CD14-positive monocyte (primary cell): ENCODE data around the gene ACHE. TPM values are rescaled to one million over a fixed set of nuclear protein-coding genes. Genes with fewer than 3 reads are reported as not detected.
A peak's percentile ranks its signal among the peaks of the same experiment; 100 is the strongest.

Experiments used
- DNase-seq, 3 donors: peaks; one replicate each; pipeline ENCODE4 v3.0.0-alpha.2; 2011 to 2022
- H2AFZ ChIP-seq: 2 replicates; pipeline ENCODE4 v1.6.0; 2012; ENCODE audit warnings: mild to moderate bottlenecking, low read depth, low read length, inconsistent platforms; ENCODE audit not compliant: insufficient read depth, poor library complexity, severe bottlenecking
- H3K27ac ChIP-seq, 2 donors: 1 replicate in 1 of 2; 2 replicates in 1 of 2; pipeline ENCODE4 v1.5.1; 2012 to 2013; ENCODE audit warnings: low read length in 2 of 2, control low read depth in 1 of 2, inconsistent platforms in 1 of 2, low read depth in 1 of 2, mild to moderate bottlenecking in 1 of 2
- H3K27me3 ChIP-seq, 2 donors: one replicate each; pipeline versions ENCODE4 v1.6.0 to v1.6.1; 2011 to 2013; ENCODE audit warnings: low read length in 2 of 2; ENCODE audit not compliant: control insufficient read depth in 2 of 2, insufficient read depth in 2 of 2
- H3K36me3 ChIP-seq, 2 donors: replicated peaks in 1 of 2; 1 replicate in 1 of 2; 2 replicates in 1 of 2; pipeline versions ENCODE4 v1.5.1 to v1.6.1; 2012 to 2013; ENCODE audit warnings: low read length in 2 of 2, control low read depth in 1 of 2, inconsistent platforms in 1 of 2, mild to moderate bottlenecking in 1 of 2; ENCODE audit not compliant: insufficient read depth in 2 of 2, control insufficient read depth in 1 of 2
- H3K4me1 ChIP-seq, 2 donors: 1 replicate in 1 of 2; 2 replicates in 1 of 2; pipeline versions ENCODE4 v1.5.1 to v1.6.1; 2012 to 2013; ENCODE audit warnings: low read length in 2 of 2, control low read depth in 1 of 2, inconsistent platforms in 1 of 2, mild to moderate bottlenecking in 1 of 2, moderate library complexity in 1 of 2; ENCODE audit not compliant: insufficient read depth in 2 of 2, control insufficient read depth in 1 of 2
- H3K4me2 ChIP-seq: replicated peaks from 2 replicates; pipeline ENCODE3; 2012; ENCODE audit warnings: low read length, moderate library complexity, mild to moderate bottlenecking; ENCODE audit not compliant: poor library complexity, severe bottlenecking; ENCODE audit errors: extremely low read depth
- H3K4me3 ChIP-seq, 3 experiments: fragments of 200-600 bp in 1 of 3; sonication (generic) in 1 of 3; replicated peaks in 1 of 3; 1 replicate in 2 of 3; 2 replicates in 1 of 3; pipeline ENCODE4 v1.5.1; 2011 to 2013; ENCODE audit warnings: low read length in 3 of 3, mild to moderate bottlenecking in 3 of 3, control low read depth in 2 of 3, low read depth in 2 of 3, inconsistent platforms in 1 of 3, moderate library complexity in 1 of 3
- H3K79me2 ChIP-seq: 2 replicates; pipeline ENCODE4 v1.6.0; 2012; ENCODE audit warnings: mild to moderate bottlenecking, control low read depth, inconsistent platforms, low read length, moderate library complexity; ENCODE audit not compliant: insufficient read depth
- H3K9ac ChIP-seq: 2 replicates; pipeline ENCODE4 v1.6.0; 2017; ENCODE audit warnings: low read length, mild to moderate bottlenecking; ENCODE audit not compliant: insufficient read depth, poor library complexity, severe bottlenecking
- H3K9me3 ChIP-seq, 2 donors: replicated peaks in 1 of 2; 1 replicate in 1 of 2; 2 replicates in 1 of 2; pipeline versions ENCODE4 v1.5.1 to v1.6.1; 2012 to 2013; ENCODE audit warnings: low read length in 2 of 2, control low read depth in 1 of 2; ENCODE audit not compliant: control insufficient read depth in 1 of 2, insufficient read depth in 1 of 2
- H4K20me1 ChIP-seq: 2 replicates; pipeline ENCODE4 v1.6.0; 2012; ENCODE audit warnings: mild to moderate bottlenecking, low read length, control low read depth, moderate library complexity; ENCODE audit not compliant: insufficient read depth
- H3K27ac Mint-ChIP-seq, 7 donors: one replicate each; pipeline ENCODE4 v1.8.0; 2020; ENCODE audit warnings: mild to moderate bottlenecking in 7 of 7, mixed read lengths in 7 of 7, moderate library complexity in 6 of 7, inconsistent platforms in 2 of 7
- H3K27me3 Mint-ChIP-seq, 3 donors: one replicate each; pipeline ENCODE4 v1.8.0; 2021 to 2022; ENCODE audit warnings: low read depth in 3 of 3, mild to moderate bottlenecking in 3 of 3, mixed read lengths in 3 of 3, moderate library complexity in 3 of 3, inconsistent platforms in 1 of 3
- H3K36me3 Mint-ChIP-seq, 2 donors: one replicate each; pipeline ENCODE4 v1.8.0; 2020; ENCODE audit warnings: mixed read lengths in 2 of 2, inconsistent platforms in 1 of 2, mild to moderate bottlenecking in 1 of 2
- H3K4me1 Mint-ChIP-seq: one replicate; pipeline ENCODE4 v1.8.0; 2020; ENCODE audit warnings: mild to moderate bottlenecking, mixed read lengths
- H3K4me3 Mint-ChIP-seq, 2 donors: one replicate each; pipeline ENCODE4 v1.8.0; 2020; ENCODE audit warnings: mild to moderate bottlenecking in 2 of 2, mixed read lengths in 2 of 2, moderate library complexity in 1 of 2
- H3K9me3 Mint-ChIP-seq, 7 donors: one replicate each; pipeline ENCODE4 v1.8.0; 2020 to 2022; ENCODE audit warnings: mixed read lengths in 7 of 7, mild to moderate bottlenecking in 6 of 7, moderate library complexity in 6 of 7, inconsistent platforms in 2 of 7
- whole genome bisulfite sequencing: methylation state at CpG from one replicate; pipeline ENCODE4 v1.1.5; 2013; ENCODE audit warnings: missing lambda C conversion rate; ENCODE audit not compliant: insufficient coverage; 5-methylcytosine and 5-hydroxymethylcytosine counted together
- intact Hi-C, 2 donors: fragments of 100-400 bp; cut with micrococcal nuclease; formaldehyde crosslinking; loops; one replicate each; pipeline versions ENCODE4 v1.15.0 to v1.15.1; 2023
- polyA plus RNA-seq, 3 donors: library from polyadenylated mRNA; depleted of rRNA in 1 of 3; unstranded in 2 of 3; stranded (reverse) in 1 of 3; fragments of 300-500 nt in 2 of 3; fragments of >200 nt in 1 of 3; fragmentation: Illumina TruSeq in 2 of 3; gene quantifications; 1 replicate in 2 of 3; 2 replicates in 1 of 3; pipeline ENCODE4 v1.2.3, GENCODE V29; 2012 to 2021
- TF ChIP-seq, protein P1 (sequence below): fragments of 200-600 bp; IDR thresholded peaks from one replicate; pipeline ENCODE4 v1.8.0; 2022; ENCODE audit warnings: antibody characterized with exemption, mild to moderate bottlenecking

ACHE gene
- polyA plus RNA-seq, 3 donors, result 0.19 TPM; not detected in 2

DNA sequence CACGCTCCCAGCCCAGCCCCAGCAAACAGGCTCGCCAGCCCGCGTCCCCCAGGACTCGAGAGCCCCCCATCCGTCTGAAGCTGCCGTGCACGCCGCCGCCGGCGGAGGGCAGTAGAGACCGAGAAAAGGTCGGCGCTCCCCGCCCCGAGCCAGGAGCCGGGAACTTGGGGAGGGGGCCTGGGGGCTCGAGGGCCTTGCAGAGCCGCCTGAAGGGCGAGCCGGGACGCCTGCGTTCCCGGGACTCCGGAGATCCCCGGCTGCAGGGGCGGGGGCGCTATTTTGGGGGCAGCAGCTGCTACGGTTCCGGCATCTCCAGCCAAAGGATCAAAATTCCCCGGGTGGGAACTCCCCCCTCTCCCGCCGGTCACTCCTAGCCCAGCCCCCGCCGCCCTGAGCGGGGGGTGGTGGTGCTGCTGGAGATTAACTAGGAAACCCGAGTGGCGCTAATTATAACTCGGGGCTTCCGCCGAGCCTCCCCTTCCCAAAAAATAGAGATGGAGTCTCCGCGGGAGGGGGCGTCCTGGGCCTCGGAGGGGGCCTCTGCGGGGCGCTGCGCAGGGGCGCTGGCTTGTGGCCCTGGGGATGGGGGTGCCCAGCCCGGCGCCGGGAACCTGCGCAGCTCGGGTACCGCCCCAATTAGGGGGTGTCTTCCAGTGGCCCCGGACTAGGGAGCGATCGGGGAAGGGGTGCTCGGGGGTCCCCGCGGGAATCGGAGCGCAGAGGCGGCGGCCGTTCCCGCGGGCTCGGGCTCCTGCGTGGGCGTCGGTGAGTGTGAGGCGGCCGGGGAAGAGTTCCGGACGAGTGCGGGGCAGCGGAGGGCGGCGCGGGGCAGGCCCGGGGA is 608 bp downstream of the ACHE start:
- Histone ChIP-seq H3K27ac (no peak overlapping the region), H3K9me3 (peaks cover 0 to 13% of the 10 kb centered on the region in 2 donors), H4K20me1 (no peaks in the 10 kb centered on the region), H3K4me3 (peak overlapping the region in 1 of 3 experiments; percentile 49), H3K9ac (no peak overlapping the region), H2AFZ (peak overlapping the region; percentile 36), H3K4me2 (peak overlapping the region; percentile 55), H3K36me3 (no peaks in the 10 kb centered on the region), H3K4me1 (peaks cover 27 to 33% of the 10 kb centered on the region in 2 donors), H3K79me2 (no peaks in the 10 kb centered on the region), H3K27me3 (peaks cover 28 to 81% of the 10 kb centered on the region in 2 donors)
- Mint-ChIP-seq H3K27me3 (peaks cover 68 to 93% (median 77%) of the 10 kb centered on the region in 3 donors), H3K9me3 (peaks cover 0 to 21% (median 15%) of the 10 kb centered on the region in 7 donors), H3K36me3 (peaks cover 9 to 15% of the 10 kb centered on the region in 2 donors), H3K4me3 (peak overlapping the region; percentile 16 to 63), H3K4me1 (peaks cover 24% of the 10 kb centered on the region), H3K27ac (peak overlapping the region in 1 of 7 donors; percentile 76)
- intact Hi-C loops, result no loop called here
- WGBS, result under 1% methylated on average over 68 of the region's 83 CpGs
- peak in 1 of 3 donors; percentile 62 for DNase-seq
- TF ChIP-seq, protein P1, sequence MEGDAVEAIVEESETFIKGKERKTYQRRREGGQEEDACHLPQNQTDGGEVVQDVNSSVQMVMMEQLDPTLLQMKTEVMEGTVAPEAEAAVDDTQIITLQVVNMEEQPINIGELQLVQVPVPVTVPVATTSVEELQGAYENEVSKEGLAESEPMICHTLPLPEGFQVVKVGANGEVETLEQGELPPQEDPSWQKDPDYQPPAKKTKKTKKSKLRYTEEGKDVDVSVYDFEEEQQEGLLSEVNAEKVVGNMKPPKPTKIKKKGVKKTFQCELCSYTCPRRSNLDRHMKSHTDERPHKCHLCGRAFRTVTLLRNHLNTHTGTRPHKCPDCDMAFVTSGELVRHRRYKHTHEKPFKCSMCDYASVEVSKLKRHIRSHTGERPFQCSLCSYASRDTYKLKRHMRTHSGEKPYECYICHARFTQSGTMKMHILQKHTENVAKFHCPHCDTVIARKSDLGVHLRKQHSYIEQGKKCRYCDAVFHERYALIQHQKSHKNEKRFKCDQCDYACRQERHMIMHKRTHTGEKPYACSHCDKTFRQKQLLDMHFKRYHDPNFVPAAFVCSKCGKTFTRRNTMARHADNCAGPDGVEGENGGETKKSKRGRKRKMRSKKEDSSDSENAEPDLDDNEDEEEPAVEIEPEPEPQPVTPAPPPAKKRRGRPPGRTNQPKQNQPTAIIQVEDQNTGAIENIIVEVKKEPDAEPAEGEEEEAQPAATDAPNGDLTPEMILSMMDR, result peak; percentile 95

DNA sequence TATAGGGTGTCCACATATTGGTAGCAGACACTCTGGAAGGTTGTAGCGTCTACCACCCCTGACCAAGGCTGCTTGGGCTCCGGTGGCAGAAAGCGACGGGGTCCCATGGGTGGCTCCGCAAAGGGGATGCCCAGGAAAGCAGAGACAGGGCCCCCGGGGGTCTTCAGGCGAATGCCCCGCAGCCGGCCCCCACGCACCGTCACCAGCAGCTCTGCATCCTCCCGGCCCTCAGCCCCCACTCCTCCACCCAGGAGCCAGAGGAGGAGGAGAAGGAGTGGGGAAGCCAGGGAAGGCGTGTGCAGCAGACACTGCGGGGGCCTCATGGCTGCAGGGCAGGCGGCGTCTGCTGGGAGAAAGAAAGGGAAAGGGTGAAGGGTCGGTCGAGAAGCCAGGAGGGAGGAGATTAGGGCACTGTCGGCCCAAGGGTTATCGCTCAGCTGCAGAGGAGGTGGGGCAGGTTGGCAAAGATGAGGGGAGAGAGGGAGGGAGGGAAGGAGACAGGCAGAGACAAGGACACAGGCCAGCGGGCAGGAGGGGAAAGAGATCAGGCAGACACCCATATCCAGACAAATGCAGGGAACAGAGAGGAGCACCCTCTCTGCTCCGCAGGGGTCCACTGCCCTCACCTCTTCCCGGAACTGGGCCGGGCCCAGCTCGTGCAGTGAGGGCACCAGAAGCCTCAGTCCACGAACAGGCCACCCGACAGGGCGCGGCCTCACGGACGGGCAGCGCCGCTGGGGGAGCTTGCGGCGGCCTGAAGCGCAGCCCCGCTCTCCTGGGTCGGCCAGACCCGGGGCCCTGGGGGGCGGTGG is 1.6 kb downstream of the ACHE start:
- no peak overlapping the region for H3K27ac Mint-ChIP-seq
- peaks cover 0 to 21% (median 15%) of the 10 kb centered on the region in 7 donors for H3K9me3 Mint-ChIP-seq
- TF ChIP-seq, protein P1, result no peak
- Histone ChIP-seq H3K4me3 (no peak overlapping the region), H3K79me2 (peaks cover 2% of the 10 kb centered on the region), H3K27me3 (peaks cover 28 to 81% of the 10 kb centered on the region in 2 donors), H3K4me2 (no peak overlapping the region), H3K27ac (no peak overlapping the region), H4K20me1 (no peaks in the 10 kb centered on the region), H3K9me3 (peaks cover 0 to 13% of the 10 kb centered on the region in 2 donors), H3K36me3 (no peaks in the 10 kb centered on the region), H2AFZ (no peak overlapping the region), H3K9ac (no peak overlapping the region), H3K4me1 (peaks cover 31 to 40% of the 10 kb centered on the region in 2 donors)
- peaks cover 25% of the 10 kb centered on the region for H3K4me1 Mint-ChIP-seq
- H3K36me3 Mint-ChIP-seq, result peaks cover 9 to 15% of the 10 kb centered on the region in 2 donors
- H3K27me3 Mint-ChIP-seq, result peaks cover 60 to 86% (median 74%) of the 10 kb centered on the region in 3 donors
- WGBS, result 51% methylated on average over 27 of the region's 40 CpGs
- H3K4me3 Mint-ChIP-seq, result peak overlapping the region in 1 of 2 donors; percentile 70
- DNase-seq, result no peak
- intact Hi-C loops, result no loop called here
